Osteoblast (primary cell): ENCODE measurements around the gene PNPLA7. TPM values are rescaled to one million over a fixed set of nuclear protein-coding genes. Genes with fewer than 3 reads are reported as not detected.
"Not testable (repeated sequence)": the region's sequence is repeated elsewhere in the genome, so short reads cannot be mapped to it uniquely, and the experiment has no call there.

ENCODE experiments used
- DNase-seq: peaks from one replicate; pipeline ENCODE4 v3.0.0; 2011; ENCODE audit warnings: low spot score, mixed read lengths; ENCODE audit not compliant: insufficient read length; ENCODE audit errors: missing footprints
- H2AFZ ChIP-seq: 2 replicates; pipeline ENCODE4 v1.6.0; 2011; ENCODE audit warnings: mild to moderate bottlenecking, low read length
- H3K27ac ChIP-seq: 2 replicates; pipeline ENCODE4 v1.5.1; 2011; ENCODE audit warnings: mild to moderate bottlenecking, low read depth, low read length, moderate library complexity
- H3K27me3 ChIP-seq: 2 replicates; pipeline ENCODE4 v1.6.0; 2012; ENCODE audit warnings: mild to moderate bottlenecking, control low read depth, inconsistent platforms, low read length, moderate library complexity; ENCODE audit not compliant: insufficient read depth
- H3K36me3 ChIP-seq: 2 replicates; pipeline ENCODE4 v1.5.1; 2011; ENCODE audit warnings: mild to moderate bottlenecking, low read length, control low read depth, moderate library complexity; ENCODE audit not compliant: insufficient read depth
- H3K4me1 ChIP-seq: 2 replicates; pipeline ENCODE4 v1.5.1; 2011; ENCODE audit warnings: mild to moderate bottlenecking, low read length, control low read depth, moderate library complexity; ENCODE audit not compliant: insufficient read depth
- H3K4me2 ChIP-seq: 2 replicates; pipeline ENCODE4 v1.6.0; 2011; ENCODE audit warnings: mild to moderate bottlenecking, low read length; ENCODE audit not compliant: insufficient read depth
- H3K4me3 ChIP-seq: fragments of 200-600 bp; sonication (generic); 3 replicates; pipeline ENCODE4 v1.5.1; 2012; ENCODE audit warnings: mild to moderate bottlenecking, low read length, inconsistent platforms; ENCODE audit not compliant: insufficient read depth
- H3K79me2 ChIP-seq: 2 replicates; pipeline ENCODE4 v1.6.0; 2012; ENCODE audit warnings: mild to moderate bottlenecking, low read length, control low read depth, inconsistent platforms; ENCODE audit not compliant: insufficient read depth
- H3K9me3 ChIP-seq: 2 replicates; pipeline ENCODE4 v1.5.1; 2011; ENCODE audit warnings: low read depth, low read length, control low read depth
- H4K20me1 ChIP-seq: 2 replicates; pipeline ENCODE4 v1.6.0; 2012; ENCODE audit warnings: mild to moderate bottlenecking, low read length, control low read depth; ENCODE audit not compliant: insufficient read depth
- total RNA-seq: library from RNA; depleted of rRNA; stranded (reverse); fragments of >200 nt; gene quantifications from 2 replicates; pipeline ENCODE4 v1.2.3, GENCODE V29; 2012
- TF ChIP-seq, protein P1 (sequence below): IDR thresholded peaks from 2 replicates; pipeline ENCODE4 v1.5.1; 2011; ENCODE audit warnings: mild to moderate bottlenecking, low read depth, low read length, moderate library complexity; ENCODE audit errors: extremely low read depth

PNPLA7 gene
- total RNA-seq, 1 donor, result 1.8 TPM

DNA sequence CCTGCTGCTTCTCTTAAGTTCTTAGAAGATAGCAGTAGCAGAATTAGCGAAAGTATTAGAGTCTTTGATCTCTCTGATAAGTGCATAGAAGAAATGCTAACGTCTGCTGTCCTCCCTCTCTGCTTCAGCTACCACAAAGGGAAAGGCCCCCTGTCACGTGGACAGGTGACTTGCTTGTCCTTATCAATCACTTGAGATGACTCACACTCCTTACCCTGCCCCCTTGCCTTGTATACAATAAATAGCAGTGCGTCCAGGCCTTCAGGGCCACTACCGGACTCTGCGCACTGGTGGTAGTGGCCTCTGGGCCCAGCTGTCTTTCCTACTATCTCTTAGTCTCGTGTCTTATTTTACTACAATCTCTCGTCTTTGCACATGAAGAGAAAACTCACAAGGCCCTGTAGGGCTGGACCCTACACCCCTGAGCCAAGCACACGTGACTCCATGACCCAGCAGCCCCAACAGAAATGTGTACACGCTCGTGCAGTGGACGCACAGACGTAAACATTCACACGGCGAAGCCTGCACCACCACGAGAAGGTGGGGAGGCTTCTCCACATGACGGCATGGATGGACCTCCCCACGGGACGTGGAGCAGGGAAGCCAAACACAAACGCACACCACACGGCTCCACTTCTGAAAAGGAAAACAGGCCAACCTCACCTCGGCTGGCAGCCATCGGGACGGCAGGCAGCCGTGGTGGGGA, 38.3 kb downstream of the PNPLA7 start:
- Histone ChIP-seq H3K9me3 (no peaks in the 10 kb centered on the region), H3K4me3 (no peak overlapping the region), H4K20me1 (no peaks in the 10 kb centered on the region), H3K4me2 (no peak overlapping the region), H3K27ac (no peak overlapping the region), H3K27me3 (no peaks in the 10 kb centered on the region), H2AFZ (no peak overlapping the region), H3K79me2 (no peaks in the 10 kb centered on the region), H3K36me3 (no peaks in the 10 kb centered on the region), H3K4me1 (no peaks in the 10 kb centered on the region)
- DNase-seq, result peak; percentile 26
- TF ChIP-seq, protein P1, sequence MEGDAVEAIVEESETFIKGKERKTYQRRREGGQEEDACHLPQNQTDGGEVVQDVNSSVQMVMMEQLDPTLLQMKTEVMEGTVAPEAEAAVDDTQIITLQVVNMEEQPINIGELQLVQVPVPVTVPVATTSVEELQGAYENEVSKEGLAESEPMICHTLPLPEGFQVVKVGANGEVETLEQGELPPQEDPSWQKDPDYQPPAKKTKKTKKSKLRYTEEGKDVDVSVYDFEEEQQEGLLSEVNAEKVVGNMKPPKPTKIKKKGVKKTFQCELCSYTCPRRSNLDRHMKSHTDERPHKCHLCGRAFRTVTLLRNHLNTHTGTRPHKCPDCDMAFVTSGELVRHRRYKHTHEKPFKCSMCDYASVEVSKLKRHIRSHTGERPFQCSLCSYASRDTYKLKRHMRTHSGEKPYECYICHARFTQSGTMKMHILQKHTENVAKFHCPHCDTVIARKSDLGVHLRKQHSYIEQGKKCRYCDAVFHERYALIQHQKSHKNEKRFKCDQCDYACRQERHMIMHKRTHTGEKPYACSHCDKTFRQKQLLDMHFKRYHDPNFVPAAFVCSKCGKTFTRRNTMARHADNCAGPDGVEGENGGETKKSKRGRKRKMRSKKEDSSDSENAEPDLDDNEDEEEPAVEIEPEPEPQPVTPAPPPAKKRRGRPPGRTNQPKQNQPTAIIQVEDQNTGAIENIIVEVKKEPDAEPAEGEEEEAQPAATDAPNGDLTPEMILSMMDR, result no peak

DNA sequence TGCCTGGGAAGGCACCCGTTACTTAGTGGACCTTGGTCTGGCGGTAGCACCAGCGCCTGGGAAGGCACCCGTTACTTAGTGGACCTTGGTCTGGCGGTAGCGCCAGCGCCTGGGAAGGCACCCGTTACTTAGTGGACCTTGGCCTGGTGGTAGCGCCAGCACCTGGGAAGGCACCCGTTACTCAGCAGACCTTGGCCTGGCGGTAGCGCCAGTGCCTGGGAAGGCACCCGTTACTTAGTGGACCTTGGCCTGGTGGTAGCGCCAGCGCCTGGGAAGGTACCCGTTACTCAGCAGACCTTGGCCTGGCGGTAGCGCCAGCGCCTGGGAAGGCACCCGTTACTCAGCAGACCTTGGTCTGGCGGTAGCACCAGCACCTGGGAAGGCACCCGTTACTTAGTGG, 39.1 kb downstream of the PNPLA7 start:
- H3K79me2 ChIP-seq, DNase-seq, H3K4me1 ChIP-seq, H3K4me3 ChIP-seq, H3K4me2 ChIP-seq, H3K36me3 ChIP-seq, H3K27ac ChIP-seq, H4K20me1 ChIP-seq, H3K27me3 ChIP-seq, H3K9me3 ChIP-seq, H2AFZ ChIP-seq: not testable (repeated sequence)

DNA sequence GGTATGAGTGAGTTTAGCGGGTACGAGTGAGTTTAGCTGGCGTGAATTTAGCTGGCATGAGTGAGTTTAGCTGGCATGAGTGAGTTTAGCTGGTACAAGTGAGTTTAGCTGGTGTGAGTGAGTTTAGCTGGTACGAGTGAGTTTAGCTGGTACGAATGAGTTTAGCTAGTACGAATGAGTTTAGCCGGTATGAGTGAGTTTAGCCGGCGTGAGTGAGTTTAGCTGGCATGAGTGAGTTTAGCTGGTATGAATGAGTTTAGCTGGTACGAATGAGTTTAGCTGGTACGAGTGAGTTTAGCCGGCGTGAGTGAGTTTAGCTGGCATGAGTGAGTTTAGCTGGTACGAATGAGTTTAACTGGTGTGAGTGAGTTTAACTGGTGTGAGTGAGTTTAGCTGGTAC, 41.0 kb downstream of the PNPLA7 start:
- no peak overlapping the region for H3K4me2 ChIP-seq
- H3K36me3 ChIP-seq, result no peaks in the 10 kb centered on the region
- no peak overlapping the region for H3K4me3 ChIP-seq
- H3K27ac ChIP-seq, result no peak overlapping the region
- no peaks in the 10 kb centered on the region for H3K79me2 ChIP-seq
- H2AFZ ChIP-seq, result no peak overlapping the region
- no peaks in the 10 kb centered on the region for H3K4me1 ChIP-seq
- no peaks in the 10 kb centered on the region for H4K20me1 ChIP-seq
- H3K9me3 ChIP-seq, result no peaks in the 10 kb centered on the region
- H3K27me3 ChIP-seq, result no peaks in the 10 kb centered on the region
- no peak for DNase-seq
- TF ChIP-seq, protein P1, result no peak

DNA sequence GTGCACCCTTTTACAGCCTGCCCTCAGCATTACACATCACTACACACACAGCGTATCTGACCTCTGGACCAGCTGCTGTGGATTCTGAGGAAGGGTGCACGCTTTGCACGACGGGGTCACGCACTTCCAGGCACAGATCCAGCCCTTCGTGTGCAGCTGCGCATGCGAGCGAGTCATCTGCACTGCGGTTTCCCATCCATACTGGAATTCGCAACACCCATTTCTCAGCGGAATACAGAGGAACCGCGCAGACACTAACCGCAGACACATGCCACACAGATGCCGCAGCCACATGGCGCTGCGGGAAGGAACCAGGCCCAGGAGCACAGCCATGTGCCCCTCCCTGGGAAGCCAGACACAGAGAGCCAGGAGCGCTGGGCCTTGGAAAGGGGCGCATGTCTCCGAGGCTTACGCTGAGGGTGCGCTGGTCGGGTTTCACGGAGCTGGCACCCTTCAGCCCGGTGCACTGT, 43.5 kb downstream of the PNPLA7 start:
- Histone ChIP-seq H3K4me3 (no peak overlapping the region), H3K4me1 (no peaks in the 10 kb centered on the region), H3K27ac (no peak overlapping the region), H3K4me2 (no peak overlapping the region), H3K27me3 (no peaks in the 10 kb centered on the region), H2AFZ (no peak overlapping the region), H3K9me3 (no peaks in the 10 kb centered on the region), H3K36me3 (no peaks in the 10 kb centered on the region), H4K20me1 (no peaks in the 10 kb centered on the region), H3K79me2 (no peaks in the 10 kb centered on the region)
- TF ChIP-seq, protein P1, result no peak
- peak; percentile 83 for DNase-seq
